CD4-positive, alpha-beta T cell treated with Interleukin-4 for 1 hour (primary cell): ENCODE data around the gene PTBP2.
"Not testable (repeated sequence)": the region's sequence is repeated elsewhere in the genome, so short reads cannot be mapped to it uniquely, and the experiment has no call there.

ENCODE experiments used
- DNase-seq, 2 donors: peaks; one replicate each; pipeline ENCODE4 v3.0.0-alpha.2; 2020 to 2022

Gene PTBP2

DNA sequence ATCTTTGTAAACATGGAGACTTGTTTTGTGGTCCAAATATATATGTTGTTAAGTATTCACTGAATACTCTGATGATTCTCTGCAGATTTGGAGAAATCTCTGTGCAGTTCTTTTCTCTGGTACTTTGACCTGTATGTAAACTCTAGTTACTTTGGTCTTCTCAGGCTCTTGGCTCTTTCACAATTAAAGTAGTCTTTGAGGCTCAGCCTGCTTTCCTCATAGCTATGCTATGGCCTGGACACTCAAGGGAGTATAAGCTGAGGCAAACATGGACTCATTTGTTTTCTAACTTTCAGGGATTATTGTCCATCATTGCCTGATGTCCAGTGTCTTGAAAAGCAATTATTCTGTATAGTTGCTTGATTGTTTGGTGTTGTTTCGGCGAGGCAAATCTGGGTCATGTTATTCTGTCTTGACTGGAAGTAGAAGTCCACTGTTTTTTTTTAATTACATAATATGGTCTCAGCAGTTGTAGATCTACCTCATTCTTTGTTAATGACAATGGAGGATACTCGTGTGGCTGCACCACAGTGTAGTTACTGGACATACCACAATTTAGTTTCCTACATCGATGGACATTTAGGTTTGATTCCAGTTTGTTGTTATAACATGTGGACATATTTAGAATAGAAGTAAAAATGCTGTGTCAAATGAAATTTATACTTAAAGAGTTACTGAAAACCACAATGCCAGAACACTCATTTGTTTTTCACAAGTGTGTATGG, 9.2 kb downstream of the PTBP2 start:
- DNase-seq, result no peak

DNA sequence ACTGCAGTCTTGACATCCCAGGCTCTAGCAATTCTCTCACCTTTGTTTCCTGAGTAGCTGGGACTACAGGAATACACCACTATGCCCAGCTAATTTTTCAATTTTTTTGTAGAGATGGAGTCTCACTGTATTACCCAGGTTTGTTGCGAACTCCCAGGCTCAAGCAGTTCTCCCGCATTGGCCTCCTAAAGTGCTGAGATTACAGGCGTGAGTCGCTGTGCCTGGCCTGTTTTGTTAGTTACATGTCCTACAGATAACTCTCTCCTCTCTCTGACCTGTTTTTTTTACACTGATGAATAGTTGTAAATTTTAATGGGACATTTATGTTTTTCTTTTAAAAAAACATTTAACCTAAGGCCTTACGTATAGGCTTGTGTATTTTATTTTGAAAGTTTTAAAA, 19.8 kb downstream of the PTBP2 start:
- no peak for DNase-seq

DNA sequence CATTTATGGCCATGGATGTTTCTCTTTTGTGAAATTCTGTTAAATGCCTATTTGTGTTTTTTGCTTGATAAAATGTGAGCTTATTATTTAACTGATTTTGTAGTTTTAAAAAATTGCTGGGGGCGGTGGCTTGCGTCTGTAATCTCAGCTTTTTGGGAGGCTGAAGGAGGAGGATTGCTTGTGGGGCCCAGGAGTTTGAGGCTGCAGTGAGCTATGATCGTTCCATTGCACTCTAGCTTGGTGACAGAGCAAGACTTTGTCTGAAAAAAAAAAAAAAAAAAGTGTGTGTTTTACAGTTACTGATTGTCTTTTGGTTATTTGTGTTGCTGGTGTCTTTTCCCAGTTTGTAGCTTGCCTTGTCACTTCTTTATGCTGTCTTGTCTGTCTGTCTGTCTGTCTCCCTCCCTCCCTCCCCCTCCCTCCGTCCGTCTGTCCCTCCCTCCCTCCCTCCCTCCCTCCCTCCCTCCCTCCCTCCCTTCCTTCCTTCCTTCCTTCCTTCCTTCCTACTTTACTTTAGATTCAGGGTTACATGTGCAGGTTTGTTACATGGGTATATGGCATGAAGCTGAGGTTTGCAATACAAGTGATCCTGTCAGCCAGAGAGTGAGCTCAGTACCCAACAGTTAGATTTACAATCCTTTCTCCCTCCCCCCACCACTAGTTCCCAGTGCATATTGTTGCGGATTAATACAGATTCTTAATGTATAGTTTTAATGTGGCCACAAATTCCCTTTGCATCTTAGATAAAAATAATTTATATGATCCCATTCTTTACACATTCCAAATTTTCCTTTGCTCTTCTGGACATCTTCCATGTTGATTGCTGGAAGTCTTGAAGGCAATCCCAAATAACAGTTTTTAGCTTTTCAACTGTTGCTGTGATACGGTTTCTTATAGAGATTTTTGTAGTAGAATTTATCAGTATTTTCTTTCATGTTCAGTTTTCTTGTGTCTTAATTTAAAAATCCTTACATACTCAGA, 25.1 kb downstream of the PTBP2 start:
- DNase-seq, result no peak

DNA sequence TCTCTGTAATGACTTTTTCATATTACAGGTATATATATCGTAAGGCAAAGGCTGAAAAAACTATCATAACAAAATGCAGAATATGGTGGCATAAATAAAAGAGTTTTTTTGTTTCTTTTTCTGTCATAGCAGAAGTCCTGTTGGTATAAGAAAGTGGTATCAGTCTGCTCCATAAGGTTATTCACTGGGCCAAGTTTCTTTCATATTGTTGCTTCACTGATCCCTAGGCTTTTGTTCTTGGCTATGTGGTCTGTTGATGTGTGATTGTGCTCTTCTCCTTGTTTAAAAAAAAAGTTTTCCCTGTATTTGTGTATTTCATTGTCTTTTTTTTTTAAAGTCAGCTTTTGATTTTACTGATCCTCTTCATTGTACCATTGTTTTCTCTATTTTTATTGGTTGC, 26.0 kb downstream of the PTBP2 start:
- DNase-seq, result no peak

DNA sequence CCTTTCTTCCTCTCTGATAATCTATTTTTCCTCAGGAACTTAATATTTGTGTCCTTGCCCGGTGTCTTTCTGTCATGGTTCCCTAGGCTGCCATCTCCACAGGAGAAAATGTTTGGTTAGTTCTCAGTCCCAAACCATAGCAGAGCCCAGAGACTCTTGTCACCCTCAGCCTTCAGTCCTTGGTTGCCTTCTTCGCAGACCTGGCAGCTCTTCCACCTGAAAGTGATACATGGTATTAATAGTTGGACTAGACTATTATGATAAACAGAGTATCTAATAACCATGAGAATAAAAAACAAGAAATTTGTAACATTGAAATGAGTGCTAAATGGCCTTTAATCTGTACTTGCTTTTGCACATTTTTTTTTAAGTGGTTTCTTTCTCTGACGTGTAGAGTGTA, 26.5 kb downstream of the PTBP2 start:
- DNase-seq, result no peak

DNA sequence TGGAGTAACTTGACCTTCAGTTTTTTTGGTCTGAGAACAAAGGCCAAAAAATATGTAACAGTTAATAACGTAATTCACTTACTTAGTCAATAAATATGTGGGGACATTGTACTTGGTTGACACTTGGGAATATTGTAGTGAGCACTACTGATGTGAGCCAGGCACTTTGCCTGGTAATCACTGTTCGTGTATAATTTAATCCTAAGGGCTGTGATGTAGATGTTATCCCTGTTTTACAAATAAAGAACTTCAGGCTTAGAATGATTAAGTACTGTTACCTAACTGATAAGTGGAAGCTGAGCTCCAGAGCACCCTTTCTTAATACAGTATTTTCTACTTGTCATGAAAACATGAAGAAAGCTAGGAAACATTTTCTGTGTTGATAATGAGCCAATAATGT, 28.0 kb downstream of the PTBP2 start:
- DNase-seq, result no peak

DNA sequence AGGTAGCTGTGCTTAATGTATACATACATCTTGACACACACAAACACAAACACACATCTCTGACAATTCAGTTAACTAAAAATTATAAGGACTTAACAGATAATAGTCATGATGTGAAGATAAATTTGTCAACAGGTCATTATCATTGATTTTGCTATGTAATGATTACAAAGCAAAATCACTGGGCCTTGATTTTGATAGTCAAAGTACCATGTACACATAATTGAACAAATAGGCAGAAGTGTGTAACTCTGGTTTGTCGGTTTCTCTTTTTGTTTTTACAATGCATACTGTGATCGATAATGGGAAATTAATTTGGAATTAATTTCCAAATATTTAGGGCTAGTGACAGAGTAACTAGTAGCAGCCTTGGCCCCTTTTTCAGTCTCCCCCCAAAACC, 30.8 kb downstream of the PTBP2 start:
- no peak for DNase-seq

DNA sequence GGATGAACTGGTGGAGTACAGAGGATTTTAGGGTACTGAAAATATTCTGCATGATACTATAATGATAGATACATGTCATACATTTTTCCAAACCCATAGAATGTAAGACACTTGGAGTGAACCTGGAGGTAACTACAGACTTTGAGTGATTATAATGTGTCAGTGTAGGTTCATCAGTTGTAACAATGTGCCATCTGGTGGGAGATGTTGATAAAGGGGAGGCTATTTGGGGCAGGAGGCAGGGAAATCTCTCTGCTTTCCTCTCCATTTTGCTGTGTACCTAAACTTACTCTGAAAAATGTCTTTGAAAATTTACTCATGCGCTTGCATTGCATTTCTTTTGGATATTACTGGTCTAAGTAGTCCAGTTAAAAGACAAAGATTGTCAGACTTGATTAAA, 35.2 kb downstream of the PTBP2 start:
- DNase-seq, result no peak

DNA sequence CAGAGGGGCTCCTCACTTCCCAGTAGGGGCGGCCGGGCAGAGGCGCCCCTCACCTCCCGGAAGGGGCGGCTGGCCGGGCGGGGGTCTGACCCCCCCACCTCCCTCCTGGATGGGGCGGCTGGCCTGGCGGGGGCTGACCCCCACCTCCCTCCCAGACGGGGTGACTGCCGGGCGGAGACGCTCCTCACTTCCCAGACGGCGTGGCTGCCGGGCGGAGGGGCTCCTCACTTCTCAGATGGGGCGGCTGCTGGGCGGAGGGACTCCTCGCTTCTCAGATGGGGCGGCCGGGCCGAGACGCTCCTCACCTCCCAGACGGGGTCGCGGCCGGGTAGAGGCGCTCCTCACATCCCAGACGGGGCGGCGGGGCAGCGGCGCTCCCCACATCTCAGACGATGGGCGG, 41.0 kb downstream of the PTBP2 start:
- DNase-seq, result not testable (repeated sequence)

DNA sequence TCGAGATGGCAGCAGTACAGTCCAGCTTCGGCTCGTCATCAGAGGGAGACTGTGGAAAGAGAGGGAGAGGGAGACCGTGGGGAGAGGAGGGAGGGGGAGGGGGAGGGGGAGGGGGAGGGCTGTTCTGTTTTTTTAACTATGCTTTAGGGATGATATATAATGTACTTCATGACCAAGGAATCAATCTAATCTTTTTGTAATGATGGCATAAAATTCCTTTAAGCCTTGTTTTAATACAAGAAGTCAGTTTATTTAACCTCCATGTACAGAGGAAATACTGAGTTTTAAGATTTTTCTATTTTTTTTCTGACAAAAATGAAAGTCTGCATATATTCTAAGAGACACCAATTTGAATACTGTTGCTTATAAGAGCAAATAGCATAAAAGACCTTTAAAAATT, 41.9 kb downstream of the PTBP2 start:
- no peak for DNase-seq

DNA sequence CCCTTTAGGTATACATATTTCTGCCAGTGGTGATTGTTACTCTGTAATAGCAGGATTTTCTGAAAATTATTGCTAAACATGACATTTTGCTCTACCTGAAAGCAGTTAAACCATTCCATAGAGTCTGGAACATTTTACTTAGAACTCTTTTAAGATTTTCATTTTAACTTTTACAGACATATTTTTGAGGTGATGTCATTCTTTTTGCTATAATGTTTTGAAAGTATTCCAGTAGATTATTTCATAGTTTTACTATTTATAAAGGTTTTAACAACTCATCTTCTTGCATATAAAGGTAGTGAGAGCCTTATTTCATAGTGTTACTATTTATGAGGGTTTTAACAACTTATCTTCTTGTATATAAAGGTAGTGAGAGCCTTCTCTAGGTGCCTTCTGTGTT, 42.9 kb downstream of the PTBP2 start:
- no peak for DNase-seq

DNA sequence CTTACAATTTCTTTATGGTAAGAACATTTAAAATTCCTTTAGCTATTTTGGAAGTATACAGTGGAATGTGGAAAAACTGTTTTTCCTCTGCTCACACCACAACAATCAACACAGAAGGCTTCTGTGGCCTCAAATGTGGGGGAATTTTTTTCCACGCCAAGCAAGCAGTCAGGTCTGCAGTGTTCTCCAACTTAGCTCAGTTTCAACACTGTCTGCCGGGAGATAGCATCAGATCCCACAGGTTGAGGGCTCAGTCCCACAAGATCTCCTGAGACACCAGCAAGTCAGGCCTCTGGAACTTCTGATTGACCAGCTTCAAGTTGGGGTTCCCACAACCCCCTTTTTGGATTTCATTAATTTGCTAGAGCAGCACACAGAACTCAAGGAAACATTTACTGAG, 50.3 kb downstream of the PTBP2 start:
- DNase-seq, result no peak

DNA sequence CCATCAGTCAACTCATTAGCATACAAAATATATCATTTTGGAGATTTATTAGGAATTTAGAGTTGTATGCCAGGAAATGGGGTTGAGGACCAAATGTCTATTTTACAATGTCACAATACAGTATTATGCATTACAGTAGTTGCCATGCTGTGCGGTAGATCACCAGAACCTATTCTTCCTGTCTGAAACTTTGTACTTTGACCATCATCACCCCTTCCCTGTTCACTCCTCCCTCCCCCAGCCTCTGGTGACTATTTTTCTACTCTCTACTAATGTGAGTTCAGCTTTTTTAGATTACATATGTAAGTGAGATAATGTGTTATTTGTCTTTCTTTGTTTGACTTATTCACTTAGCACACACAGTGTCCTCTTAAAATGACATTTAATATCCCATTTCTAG, 50.8 kb downstream of the PTBP2 start:
- DNase-seq, result no peak

DNA sequence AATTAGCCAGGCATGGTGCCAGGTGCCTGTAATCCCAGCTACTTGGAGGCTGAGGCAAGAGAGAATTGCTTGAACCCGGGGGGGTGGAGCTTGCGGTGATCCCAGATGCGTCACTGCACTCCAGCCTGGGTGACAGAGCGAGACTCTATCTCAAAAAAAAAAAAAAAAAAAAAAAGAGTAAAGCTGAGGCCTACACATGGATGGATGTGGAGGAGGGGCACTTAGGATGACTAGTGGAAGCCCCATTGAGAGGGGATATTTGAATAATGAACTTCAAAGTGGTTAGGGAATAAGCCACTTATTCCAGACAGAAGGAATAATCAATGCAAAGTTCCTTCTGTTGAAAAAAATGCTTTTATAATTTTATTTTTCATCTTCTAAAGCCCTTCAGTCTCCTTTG, 51.4 kb downstream of the PTBP2 start:
- no peak for DNase-seq

DNA sequence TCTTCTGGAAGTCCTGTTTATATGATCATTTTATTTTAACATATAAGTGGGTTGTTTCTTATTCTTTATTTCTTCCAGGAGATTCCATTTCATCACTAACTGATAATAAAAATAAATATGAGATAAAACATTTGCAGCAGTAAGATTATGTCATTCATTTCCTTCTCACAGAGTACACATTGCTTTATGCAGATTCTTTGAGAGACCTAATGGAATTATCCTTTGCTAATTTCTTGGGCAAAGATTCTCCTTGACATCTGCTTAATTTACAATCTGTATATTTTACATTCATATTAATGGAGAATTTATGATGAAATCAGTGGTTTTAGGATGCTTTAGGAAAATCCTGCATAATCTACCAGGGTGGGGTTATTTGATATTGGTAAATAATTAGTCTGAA, 60.6 kb downstream of the PTBP2 start:
- DNase-seq, result no peak

DNA sequence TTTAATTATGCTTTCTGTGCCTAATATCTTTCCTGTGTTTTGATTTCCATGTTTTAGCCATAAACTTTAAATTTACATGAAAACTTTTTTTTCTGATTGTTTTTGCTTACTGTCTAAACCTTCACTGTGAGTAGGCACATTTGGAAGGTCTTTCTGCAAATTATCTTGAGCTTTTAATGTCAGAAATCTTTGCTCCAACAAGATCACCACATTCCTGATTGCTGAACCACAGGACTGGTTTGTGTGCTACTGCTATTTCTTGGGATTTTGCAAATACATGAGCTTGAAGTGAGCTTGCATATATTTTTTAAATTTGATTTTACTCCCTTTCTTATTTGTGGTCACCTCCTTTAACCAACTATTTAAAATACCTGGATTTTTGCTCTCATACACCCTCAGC, 61.3 kb downstream of the PTBP2 start:
- DNase-seq, result no peak

DNA sequence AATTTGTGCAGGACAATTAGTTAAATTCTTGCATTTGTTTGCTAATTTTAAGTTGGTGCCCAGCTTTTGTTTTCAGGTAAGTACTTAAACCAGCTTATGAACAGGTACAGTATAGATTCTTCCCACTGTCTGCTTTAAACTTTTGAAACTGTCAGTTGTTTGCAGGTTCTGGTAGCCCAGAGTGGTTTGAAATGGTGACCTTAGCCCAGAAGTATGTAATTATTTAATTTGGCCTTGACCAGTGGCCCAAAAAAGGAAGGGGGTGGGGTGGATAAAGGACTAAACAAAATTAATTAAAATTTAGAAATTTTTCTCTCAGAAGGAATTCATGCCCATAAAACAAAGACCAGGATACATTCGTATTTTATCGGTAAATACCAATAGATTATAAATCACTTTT, 69.0 kb downstream of the PTBP2 start:
- no peak for DNase-seq

DNA sequence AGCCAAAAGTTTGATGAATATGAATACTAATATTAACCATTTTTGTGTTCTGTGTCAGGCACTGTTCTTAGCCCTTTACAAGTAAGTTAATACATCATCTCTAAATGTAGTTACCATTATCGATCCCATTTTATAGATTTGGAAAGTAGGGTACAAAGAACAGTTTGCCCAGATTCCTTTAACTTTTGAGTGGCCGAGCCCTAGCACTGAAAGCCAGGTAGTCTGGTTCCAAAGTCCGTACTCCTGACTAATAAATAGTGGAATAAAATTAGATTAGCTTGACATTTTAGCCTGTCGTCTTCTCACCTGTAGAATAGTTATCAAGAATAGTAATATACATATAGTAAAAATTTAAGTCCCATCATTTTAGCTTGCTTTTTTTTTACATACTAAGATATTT, 70.6 kb downstream of the PTBP2 start:
- no peak for DNase-seq

DNA sequence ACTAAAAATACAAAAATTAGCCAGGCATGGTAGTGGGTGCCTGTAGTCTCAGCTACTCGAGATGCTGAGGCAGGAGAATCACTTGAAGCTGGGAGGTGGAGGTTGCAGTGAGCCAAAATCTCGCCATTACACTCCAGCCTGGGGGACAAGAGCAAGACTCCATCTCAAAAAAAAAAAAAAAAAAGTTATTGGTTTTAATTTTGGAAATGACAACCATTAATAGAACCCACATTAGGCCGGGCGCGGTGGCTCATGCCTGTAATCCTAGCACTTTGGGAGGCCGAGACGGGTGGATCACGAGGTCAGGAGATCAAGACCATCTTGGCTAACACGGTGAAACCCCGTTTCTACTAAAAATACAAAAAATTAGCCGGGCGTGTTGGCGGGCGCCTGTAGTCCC, 80.1 kb downstream of the PTBP2 start:
- not testable (repeated sequence) for DNase-seq

DNA sequence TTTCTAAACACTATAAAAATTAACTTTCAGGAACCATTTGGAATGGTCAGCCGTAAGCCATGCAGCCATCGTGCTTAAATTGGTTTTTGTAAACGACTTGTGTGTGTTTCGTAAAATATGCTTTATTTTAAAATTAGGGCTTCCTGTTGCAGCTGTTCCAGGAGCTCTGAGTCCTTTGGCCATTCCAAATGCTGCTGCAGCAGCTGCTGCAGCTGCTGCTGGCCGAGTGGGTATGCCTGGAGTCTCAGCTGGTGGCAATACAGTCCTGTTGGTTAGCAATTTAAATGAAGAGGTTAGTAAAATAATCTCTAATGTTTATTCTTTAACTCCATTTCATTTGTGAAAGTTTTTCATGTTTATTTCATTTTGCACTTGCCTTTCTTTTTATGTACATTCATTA, 83.1 kb downstream of the PTBP2 start:
- DNase-seq, result no peak

DNA sequence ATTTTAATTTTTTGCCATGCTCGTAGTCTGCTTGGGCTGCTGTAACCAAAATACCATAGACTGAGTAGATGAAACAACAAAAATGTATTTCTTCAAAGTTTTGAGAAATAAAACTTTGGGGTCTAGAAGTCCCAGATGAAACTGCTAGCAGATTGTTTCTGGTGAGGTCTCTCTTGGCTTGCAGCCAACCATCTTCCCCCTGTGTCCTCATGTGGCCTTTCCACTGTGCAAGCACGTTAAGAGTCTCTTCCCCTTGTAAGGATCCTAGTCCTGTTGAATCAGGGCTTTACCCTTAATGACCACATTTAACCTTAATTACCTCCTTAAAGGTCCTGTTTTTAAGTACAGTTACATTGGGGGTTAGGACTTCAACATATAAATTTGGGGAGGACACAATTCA, 86.6 kb downstream of the PTBP2 start:
- no peak for DNase-seq

DNA sequence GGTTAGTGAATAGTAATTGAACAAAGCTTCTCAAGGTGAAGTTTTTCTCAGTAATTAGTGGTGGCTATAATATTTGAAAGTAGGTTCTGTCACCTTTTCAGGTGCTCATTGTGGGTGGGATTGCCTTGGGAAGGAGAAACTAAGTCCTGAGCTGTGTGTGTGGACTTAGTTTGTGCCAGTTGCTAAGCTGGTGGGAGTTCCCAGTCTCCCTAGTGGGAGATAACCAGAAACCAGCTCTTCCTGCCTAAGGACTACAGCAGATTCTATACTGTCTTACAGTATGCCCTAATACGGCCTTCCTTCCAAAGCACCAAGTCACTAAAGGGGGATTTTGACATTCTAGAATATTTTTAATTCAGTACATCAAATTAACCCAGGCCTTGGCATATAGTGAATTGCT, 94.3 kb downstream of the PTBP2 start:
- no peak for DNase-seq

DNA sequence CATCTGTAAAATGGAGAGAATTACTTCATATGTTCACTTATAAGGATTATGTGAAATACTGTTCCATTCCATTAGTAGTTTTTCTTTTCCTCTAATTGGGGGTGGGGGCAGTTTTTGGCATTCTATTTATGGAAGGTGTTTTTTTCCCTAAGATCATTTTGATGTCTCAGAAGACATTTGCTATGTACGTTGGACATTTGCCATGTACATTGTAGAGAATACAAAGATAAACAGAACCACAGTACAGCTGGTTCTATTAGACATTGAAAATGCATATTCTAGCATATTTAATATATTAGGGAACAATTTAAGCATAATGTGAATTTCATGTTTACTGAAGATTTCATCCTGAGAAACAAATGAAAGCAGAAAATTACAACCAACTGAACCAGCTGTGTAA, 98.5 kb downstream of the PTBP2 start:
- DNase-seq, result no peak

DNA sequence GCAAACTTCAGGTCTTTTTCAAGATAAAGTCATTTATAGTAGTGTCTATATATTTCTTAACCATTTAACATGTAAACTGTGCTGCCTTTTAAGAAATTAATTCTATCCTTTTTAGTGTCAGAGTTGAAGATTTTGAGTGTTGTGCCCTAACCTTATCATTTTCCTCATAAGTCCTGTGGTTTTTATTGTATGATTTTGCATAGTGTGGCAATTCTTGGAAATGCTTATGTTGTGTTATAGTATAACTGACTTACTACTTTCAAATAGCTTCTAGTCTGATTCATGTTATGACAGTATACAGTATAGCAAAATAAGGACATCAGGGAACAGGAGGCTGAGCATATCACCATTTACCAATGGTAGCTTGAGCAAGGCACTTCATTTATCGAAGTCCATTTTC, 99.1 kb downstream of the PTBP2 start:
- DNase-seq, result no peak
